ENCODE results near the gene SLC1A1.

The SLC1A1 gene

GRCh38 chr9:4489919-4490704 is at the start of gene SLC1A1:
SLC1A1 (plus strand) TSS chr9:4490468; CDS start chr9:4490680, 212 bp downstream.
- peak; percentile 15 for DNase-seq

GRCh38 chr9:4442806-4443205 is 47.5 kb upstream of the SLC1A1 start:
- no peak for DNase-seq

DNA sequence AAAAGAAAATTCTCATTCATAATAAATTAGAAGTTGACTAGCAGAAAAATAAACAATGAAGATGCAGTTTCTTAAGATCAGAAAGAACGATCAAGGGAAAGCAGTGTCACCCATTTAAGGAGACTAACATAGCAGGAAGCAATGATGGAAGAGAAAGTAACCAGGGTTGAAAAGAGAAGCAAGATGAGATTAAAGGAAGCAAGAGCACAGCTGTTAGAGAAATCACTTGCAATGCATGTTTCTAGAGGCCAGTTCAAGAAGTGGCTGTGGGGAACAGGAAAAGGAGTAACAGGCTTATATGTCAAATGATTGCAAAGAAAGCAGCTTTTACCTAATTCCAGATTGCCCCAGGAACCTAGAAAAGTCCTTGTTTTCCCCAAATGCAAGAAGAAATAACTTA is 46.8 kb upstream of the SLC1A1 start:
- no peak for DNase-seq

DNA sequence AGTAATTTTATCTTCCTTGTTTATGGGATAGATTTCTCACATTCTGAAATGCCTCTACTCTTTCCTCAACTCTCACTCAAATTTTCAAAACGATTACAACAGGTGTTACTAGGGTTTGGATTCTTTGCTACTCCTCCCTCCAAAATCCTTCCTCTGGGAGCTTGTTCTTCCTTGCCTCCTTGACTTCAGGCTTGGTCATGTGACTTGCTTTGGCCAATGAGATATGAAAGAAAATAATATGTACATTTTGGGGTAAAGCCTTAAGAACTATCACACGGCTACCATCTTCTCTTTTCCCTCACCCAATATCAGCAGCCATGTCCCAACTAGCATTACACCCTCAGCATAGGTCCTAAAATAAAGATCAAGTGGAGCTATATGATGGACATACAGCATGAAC is 28.8 kb upstream of the SLC1A1 start:
- no peak for DNase-seq

GRCh38 chr9:4463824-4464223 is 26.4 kb upstream of the SLC1A1 start:
- no peak for DNase-seq

DNA sequence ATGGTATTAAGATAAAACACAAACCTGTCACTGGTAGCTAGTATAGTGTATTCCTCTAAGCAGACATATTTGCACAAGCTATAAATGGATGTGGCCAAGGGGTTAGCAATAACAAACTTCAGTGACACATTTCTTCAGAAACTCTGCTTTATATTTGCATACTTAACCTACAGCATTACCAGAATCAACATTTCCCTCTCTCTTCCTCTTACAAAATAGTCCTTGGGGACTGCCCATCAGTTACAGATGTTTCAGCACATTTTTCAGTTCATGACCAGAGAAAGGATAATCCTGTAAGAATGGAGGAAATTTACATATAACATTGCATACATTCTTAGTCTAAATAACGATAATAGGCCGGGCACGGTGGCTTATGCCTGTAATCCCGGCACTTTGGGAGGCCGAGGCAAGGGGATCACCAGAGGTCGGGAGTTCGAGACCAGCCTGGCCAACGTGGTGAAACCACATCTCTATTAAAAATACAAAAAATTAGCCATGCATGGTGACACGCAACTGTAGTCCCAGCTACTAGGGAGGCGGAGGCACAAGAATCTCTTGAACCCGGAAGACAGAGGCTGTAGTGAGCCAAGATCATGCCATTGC is 25.3 kb upstream of the SLC1A1 start:
- no peak for DNase-seq

GRCh38 chr9:4465910-4466309 is 24.4 kb upstream of the SLC1A1 start:
- DNase-seq = no peak

GRCh38 chr9:4475301-4475700 is 15.0 kb upstream of the SLC1A1 start:
- DNase-seq = no peak

DNA sequence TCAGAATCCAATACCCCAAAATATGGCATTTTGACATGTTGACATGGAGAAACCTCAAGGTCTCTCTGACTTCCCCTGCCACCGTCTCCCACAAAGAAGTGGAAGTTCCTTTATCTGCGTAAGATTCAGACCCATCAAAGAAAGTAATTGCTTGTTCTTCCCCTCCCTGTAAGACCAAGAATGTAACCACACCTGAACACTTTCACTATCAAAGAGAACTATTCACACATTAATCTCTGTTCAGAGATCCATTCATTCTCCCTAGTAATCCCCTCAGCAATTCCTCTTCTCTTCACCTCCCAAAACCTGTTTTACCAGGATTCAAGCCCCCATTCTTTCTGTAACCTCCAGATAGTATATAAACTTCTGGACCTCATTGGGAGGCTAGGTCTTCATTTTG is 4.1 kb upstream of the SLC1A1 start:
- DNase-seq = no peak

GRCh38 chr9:4489562-4489918 is 728 bp upstream of the SLC1A1 start:
- DNase-seq = no peak

- DNase-seq = no peak
Measured at GRCh38 chr9:4490705-4491625, 697 bp downstream of the SLC1A1 start.

DNA sequence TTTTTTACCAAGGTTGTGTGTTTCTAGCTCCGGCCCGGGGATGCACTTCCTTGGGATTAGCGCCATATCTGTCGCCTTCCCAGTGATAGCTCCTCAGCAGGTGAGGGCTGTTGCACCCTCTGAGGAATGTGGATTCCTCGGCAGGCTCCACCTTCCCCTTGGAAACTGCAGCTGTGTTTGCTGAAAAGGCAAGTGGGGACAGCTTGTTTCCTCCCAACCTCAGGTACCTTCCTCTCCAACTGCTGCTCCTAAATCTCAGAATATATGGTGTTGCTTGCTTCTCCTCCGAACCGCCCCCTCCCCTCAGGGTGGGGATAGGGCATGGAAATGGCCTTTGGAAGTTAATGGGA is 1.3 kb downstream of the SLC1A1 start:
- no peak for DNase-seq

GRCh38 chr9:4494332-4494731 is 4.1 kb downstream of the SLC1A1 start:
- DNase-seq = no peak

- no peak for DNase-seq
Measured at GRCh38 chr9:4494806-4495205, 4.5 kb downstream of the SLC1A1 start.

- DNase-seq = no peak
Measured at GRCh38 chr9:4495537-4495936, 5.3 kb downstream of the SLC1A1 start.

GRCh38 chr9:4496497-4496896 is 6.2 kb downstream of the SLC1A1 start:
- no peak for DNase-seq

GRCh38 chr9:4497395-4497794 is 7.1 kb downstream of the SLC1A1 start:
- no peak for DNase-seq

GRCh38 chr9:4497855-4498254 is 7.6 kb downstream of the SLC1A1 start:
- DNase-seq = no peak

DNA sequence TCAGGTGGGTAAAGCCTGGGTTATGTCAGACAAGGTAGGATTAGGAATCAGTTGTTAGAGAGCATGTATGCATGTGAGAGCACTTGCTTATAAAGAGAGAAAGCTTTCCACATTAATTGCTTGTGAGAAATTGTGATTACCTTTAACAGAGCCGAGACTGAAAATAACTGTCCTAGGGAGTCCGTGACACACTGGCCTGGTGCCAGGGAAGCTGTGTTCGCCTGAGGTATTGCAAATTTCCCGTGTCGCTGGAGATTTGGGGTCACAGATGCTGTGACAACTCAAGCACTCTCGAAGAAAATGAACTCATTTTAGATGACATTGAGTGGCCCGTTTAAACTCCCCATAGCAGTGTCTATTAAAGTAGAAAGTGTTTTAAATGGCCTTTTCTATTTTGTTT is 9.6 kb downstream of the SLC1A1 start:
- DNase-seq = no peak

DNA sequence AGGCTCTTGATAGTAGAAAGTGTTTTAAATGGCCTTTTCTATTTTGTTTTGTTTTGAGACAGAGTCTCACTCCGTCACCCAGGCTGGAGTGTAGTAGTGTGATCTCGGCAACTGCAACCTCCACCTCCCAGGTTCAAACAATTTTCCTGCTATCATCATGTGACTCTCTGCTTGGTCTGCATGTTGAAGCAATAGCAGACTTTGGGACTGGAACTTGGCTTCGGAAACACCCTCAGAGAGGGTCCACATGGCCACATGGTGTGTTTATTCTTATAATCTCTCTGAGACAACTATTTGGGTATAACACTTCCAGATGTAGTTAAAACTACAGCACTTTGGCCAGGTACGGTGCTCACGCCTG is 10.9 kb downstream of the SLC1A1 start:
- DNase-seq = no peak

DNA sequence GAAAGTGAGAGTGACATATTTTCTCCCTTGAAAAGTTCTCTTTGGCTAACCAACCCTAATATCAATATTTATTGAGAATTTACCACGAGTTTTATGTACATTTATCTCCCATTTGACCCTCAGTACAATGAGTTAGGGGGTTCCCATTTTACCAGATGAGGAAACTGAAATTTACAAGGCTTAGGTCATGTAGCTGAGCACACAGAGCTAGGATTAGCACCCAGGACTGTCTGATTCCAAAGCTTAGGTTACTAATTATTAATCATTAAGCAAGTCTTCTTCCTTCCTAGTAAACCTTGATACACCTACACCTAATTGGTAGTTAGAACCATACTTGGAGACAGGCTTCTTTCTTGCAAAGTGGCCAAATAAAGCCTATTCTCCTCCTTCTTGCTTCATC is 12.2 kb downstream of the SLC1A1 start:
- DNase-seq = no peak

DNA sequence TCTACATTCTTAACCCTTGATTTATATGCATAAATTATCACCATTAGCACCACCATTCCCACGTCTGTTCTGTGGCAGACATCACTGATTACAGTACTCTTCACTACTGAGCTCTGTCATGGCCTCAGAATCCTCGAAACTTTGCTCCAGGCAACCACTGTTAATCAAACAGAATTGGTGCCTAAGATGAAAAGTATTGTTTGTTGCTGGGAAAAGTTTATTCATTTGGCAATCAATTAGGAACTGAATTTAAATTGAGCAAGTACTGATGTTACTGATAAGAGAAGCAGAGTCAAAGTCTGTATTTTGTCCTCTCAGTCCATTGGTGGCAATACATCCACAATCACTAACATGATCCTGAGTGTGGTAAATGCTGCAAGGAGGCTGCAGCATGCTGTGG is 12.8 kb downstream of the SLC1A1 start:
- no peak for DNase-seq

GRCh38 chr9:4504250-4504649 is 14.0 kb downstream of the SLC1A1 start:
- no peak for DNase-seq

- no peak for DNase-seq
Measured at GRCh38 chr9:4506490-4506889, 16.2 kb downstream of the SLC1A1 start.

Data from NCI-H2029 (cell line).